Hepatocyte (in vitro differentiated cells): Measurements from ENCODE around the gene SRSF2.

Experiments
- EZH2 ChIP-seq: fragments of 200-600 bp; sonication (generic); IDR thresholded peaks from 2 replicates; pipeline ENCODE4 v1.6.1; 2016; ENCODE audit warnings: antibody characterized with exemption, mild to moderate bottlenecking, borderline replicate concordance
- TF ChIP-seq, protein P1 (sequence below): fragments of 200-600 bp; sonication (generic); IDR thresholded peaks from 2 replicates; pipeline ENCODE4 v1.5.1; 2016; ENCODE audit warnings: antibody characterized with exemption, mild to moderate bottlenecking; ENCODE audit not compliant: poor library complexity

DNA sequence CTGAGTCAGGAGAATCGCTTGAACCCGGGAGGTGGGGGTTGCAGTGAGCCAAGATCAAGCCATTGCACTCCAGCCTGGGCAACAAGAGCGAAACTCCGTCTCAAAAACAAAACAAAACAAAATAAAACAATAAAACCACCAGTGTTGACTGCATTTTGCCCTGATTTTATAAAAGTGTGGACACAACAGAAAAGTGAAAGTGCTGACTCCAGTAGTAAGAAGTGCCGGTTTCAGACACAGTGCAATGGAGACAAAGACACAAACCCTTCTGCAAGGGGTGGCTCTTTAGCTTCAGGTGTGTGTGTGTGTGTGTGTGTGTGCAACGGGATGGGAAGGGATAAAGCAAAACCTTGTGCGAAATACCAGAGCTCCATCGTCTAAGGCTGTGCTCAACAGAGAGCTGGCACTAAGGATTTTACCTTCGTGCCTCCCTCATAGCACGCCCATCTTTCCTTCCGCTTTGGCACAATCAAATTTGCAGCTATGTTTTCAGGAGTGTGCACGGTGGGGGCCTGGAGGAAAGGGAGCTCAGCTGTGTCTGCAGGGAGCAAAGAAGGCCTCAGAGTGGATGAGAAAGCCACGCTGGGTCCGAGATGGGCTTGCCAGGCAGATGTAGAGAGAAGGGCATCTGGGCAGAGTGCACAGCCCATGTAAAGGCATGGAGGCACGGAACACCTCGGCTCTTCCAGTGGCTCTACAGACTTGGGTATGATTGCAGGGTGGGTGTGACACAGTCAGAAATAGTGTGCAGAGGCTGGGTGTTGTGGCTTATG lies 41.9 kb downstream of the SRSF2 start:
- TF ChIP-seq, protein P1, sequence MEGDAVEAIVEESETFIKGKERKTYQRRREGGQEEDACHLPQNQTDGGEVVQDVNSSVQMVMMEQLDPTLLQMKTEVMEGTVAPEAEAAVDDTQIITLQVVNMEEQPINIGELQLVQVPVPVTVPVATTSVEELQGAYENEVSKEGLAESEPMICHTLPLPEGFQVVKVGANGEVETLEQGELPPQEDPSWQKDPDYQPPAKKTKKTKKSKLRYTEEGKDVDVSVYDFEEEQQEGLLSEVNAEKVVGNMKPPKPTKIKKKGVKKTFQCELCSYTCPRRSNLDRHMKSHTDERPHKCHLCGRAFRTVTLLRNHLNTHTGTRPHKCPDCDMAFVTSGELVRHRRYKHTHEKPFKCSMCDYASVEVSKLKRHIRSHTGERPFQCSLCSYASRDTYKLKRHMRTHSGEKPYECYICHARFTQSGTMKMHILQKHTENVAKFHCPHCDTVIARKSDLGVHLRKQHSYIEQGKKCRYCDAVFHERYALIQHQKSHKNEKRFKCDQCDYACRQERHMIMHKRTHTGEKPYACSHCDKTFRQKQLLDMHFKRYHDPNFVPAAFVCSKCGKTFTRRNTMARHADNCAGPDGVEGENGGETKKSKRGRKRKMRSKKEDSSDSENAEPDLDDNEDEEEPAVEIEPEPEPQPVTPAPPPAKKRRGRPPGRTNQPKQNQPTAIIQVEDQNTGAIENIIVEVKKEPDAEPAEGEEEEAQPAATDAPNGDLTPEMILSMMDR: no peak
- TF ChIP-seq EZH2: no peak
